Body of pancreas (tissue), 4 donors: Measurements from ENCODE around the gene GMPPB.

ENCODE experiments used
- CTCF ChIP-seq, 7 experiments: fragments of 450-650 bp in 4 of 7; fragments of 200-600 bp in 3 of 7; sonication (generic) in 3 of 7; IDR thresholded peaks; one replicate each; pipeline ENCODE4 v1.5.1; 2016 to 2019; ENCODE audit warnings: antibody characterized with exemption in 7 of 7
- POLR2A ChIP-seq, 3 donors: fragments of 450-650 bp; IDR thresholded peaks; one replicate each; pipeline ENCODE4 v1.6.1; 2016; ENCODE audit warnings: antibody characterized with exemption in 3 of 3, mild to moderate bottlenecking in 2 of 3

- TF ChIP-seq CTCF (IDR thresholded peaks at IDR 0.05) (no peak), POLR2A (IDR thresholded peaks at IDR 0.05) (no peak)
These were observed 27.8 kb upstream of the GMPPB start for GRCh38 chr3:49751501-49751900.
